Skeletal muscle cell (primary cell): ENCODE results near the gene LRRC8E.
"Not testable (repeated sequence)": the region's sequence is repeated elsewhere in the genome, so short reads cannot be mapped to it uniquely, and the experiment has no call there.

ENCODE experiments used
- DNase-seq: peaks from one replicate; pipeline ENCODE4 v3.0.0-alpha.2; 2010; ENCODE audit warnings: low read depth
- H3K4me3 ChIP-seq: 2 replicates; pipeline ENCODE4 v1.5.1; 2011; ENCODE audit warnings: low read depth, mild to moderate bottlenecking, control low read depth, low read length, moderate library complexity

Gene LRRC8E

DNA sequence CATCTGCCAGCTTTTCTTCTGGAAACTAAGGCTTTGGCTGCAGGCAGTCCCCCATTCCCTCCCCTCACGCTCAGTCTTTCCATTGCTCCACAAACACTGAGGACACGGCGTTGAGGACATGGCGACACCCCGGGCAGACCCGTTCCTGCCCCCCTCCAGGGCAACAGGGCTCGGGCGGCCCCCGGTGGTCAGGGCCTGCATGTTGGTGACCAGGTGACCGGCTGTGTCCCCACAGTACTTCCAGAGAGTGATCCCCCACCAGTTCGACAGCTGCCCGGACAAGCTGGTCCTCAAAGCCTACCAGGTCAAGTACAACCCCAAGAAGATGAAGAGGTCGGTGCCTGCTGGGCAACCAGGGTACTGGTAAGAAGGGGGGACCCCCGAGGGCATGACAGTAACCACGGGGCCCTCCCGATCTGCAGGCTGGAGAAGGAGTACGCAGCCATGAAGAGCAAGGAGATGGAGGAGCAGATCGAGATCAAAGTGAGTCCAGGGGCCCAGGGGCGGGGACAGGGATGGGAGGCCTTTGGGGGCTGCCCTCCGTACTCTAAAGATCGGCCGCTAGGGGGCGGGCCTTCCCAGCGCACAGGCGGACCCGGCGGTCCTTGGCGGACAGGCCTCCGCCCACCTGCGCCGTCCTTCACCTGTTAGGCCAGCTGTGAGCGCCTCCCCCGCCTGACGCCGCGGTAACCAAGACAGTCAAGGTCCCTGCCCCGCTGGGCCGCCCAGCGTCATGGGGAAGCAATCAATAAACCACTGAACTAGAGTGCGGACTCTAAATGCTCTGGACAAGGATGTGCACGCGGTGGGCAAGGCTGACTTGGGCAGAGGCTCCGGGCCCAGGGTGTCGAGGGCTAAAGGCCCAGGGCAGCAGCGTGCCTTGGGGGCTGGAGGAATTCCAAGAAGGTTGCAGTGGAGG lies 35.2 kb upstream of the LRRC8E start:
- DNase-seq = no peak
- no peak overlapping the region for H3K4me3 ChIP-seq

DNA sequence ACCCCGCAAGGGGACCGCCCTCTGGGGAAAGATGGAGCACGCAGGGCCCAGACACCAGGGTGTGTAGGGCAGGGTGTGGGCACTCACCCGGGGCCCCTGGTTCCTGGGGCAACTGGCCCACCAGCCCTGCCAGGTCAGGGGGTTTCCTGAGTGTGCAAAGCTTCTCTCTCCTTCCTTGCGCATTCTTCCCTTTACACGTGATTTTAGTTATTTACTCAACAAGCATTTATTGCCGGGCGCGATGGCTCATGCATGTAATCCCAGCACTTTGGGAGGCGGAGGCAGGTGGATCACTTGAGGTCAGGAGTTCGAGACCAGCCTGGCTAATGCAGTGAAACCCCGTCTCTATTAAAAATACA lies 34.6 kb upstream of the LRRC8E start:
- H3K4me3 ChIP-seq = no peak overlapping the region

DNA sequence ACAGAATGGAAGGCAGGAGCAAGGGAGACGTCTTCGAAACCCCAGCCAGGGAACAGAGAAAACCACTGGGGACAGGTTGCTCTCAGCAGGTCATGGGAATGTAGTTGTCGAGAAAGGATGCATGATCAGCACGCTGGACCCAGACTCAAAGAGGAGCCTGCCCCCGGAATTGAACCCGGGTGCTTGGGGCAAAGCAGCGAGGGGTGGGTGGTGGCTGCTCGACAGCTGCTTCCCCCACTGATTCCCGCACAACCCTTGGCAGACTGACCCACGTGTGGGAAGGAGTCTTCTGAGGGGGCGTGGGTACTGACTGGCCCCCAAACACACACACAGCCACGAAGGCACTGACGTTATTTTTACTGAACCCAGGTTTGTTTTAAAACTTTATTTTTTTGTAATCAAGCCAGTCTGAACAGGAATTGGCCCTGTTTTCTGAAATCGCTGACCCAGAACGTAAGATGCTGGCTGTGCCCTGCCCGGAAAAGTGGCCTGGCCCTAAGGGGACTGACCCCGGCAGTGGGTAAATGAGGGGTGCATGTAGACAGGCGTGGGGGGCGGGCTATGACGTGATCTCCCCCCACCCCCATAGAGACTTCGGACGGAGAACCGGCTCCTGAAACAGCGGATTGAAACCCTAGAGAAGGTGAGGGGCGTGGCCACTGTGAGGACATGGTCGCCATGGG lies 32.7 kb upstream of the LRRC8E start:
- no peak for DNase-seq
- no peak overlapping the region for H3K4me3 ChIP-seq

More for the DNA sequence above, 34.6 kb upstream of the LRRC8E start:
- no peak for DNase-seq

DNA sequence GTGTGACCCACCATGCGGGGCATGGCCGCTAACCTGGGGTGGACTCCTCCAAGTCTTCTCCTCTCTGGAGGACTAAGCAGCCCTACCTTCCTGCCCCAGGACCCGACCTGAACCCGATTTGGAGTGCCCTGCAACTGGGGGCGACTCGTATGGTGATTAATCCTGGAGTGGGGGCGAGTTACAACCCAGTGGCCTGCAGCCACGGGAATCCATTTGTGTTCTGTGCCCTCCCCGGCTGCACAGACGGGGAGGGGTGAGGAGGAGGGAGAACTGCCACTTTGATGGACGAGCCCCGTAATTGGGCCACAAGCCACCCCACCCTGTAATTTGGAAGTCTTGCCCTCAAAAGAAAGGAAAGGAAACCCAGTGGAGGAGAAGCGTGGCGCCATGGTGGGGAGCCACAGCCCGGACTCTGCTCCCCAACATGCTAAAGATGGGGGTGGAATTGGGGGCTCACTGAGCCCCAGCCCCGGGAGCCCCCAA lies 32.2 kb upstream of the LRRC8E start:
- DNase-seq = no peak
- no peak overlapping the region for H3K4me3 ChIP-seq

DNA sequence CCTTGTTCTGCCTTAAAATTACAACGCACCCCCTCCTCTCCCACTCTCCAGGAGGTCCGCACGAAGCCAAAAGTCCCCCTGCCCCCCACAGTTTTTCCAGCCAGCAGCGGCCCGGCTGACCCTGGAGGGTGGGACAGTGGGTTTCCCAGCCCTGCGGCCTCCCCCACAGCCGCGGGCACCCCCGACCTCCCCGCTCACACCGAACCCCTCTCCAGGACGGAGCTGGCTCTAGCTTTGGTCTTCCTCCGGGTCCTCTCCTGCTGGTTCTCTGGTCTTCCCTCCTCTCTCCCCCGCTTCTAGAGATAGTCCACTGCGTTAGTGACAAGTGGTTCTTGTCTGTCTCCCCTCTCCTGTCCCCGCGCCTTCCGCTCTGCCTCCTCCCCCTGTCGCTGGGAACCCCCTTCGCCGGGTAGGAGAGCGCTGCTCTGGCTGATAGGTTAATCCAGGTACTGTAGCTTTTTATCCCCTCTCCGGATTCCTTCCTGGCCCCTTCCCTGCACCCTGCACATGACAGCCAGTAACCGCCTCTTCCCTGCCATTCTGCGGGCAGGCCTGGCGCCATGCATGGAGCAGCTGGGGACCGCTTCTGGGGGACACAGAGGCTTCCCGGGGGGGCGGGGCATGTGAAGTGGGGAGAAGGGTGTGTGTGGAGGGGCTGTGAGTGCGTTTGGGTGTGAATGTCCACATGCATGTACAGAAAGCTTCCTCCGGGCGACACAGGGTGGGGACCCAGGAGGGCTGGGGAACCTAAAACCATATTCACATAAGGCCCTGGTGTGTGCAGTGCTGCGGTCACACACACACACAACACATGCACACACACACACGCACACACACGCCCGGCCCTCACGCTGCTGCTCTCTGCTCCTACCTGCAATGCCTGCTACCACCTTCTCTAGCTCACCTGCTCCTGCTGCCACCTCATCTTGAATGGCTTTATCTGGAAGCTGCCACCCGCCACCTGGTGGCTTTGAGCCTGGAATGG lies 31.3 kb upstream of the LRRC8E start:
- DNase-seq = no peak
- H3K4me3 ChIP-seq = no peak overlapping the region

DNA sequence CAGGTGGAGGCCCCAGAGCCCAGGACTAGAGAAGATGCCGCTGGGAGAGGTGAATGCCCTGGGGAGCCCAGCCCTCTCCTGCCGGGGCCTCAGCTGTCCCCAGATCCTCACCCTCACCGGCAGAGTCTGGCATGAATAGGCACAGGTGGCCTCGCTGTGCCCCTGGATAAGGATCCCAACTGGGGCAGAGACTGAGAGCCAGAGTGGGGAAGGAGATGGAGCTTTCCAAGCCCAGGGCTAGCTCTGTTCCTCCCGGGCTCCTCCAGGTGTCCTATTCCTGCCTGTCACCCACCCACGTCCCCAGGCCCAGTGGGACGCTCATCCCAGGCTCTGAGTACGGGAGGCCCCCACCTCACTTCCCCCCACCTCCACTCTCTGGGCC lies 30.6 kb upstream of the LRRC8E start:
- no peak for DNase-seq
- no peak overlapping the region for H3K4me3 ChIP-seq

DNA sequence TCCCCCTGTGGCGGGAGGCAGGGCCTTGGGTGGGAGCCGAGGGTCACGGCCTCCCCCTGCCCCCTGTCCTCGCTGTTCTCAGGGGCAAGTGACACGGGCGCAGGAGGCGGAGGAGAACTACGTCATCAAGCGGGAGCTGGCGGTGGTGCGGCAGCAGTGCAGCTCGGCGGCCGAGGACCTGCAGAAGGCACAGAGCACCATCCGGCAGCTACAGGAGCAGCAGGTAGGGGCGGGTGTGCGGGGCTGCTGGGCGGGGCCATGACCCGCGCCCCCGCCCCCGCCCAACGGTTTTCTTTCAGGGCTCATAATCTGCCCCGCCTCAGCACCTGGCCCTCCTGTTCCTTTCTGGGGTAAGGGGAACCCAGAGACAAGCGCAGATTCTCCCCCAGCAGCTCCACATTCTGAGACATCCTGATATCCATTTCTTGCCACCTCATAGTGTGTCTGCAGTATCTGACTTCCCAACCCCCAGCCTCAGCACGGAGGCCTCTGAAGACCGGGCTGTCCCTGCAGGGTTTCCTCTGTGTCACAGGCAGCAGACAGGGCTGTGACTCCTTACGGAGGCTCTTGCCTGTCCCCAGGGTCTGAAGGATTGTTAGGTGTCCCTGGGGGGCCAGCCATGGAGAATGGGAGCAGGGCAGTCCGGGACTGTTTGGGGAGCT lies 30.1 kb upstream of the LRRC8E start:
- H3K4me3 ChIP-seq = no peak overlapping the region
- no peak for DNase-seq

DNA sequence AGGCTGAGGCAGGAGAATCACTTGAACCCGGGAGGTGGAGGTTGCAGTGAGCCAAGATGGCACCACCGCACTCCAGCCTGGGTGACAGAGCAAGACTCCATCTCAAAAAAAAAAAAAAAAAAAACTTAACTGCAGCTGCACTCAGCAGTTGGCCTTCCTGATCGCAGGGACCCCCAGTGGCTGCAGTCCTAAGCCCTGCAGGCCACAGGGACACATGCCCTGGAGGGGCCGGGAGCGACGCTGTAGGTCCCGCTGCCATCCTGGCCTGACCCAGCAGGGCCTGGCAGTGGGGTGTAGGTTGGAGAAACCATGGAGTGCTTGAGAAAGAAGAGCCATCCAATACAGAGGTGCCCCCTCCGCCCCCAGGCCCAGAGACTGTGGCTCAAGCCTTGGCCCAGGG lies 29.2 kb upstream of the LRRC8E start:
- not testable (repeated sequence) for DNase-seq, H3K4me3 ChIP-seq

DNA sequence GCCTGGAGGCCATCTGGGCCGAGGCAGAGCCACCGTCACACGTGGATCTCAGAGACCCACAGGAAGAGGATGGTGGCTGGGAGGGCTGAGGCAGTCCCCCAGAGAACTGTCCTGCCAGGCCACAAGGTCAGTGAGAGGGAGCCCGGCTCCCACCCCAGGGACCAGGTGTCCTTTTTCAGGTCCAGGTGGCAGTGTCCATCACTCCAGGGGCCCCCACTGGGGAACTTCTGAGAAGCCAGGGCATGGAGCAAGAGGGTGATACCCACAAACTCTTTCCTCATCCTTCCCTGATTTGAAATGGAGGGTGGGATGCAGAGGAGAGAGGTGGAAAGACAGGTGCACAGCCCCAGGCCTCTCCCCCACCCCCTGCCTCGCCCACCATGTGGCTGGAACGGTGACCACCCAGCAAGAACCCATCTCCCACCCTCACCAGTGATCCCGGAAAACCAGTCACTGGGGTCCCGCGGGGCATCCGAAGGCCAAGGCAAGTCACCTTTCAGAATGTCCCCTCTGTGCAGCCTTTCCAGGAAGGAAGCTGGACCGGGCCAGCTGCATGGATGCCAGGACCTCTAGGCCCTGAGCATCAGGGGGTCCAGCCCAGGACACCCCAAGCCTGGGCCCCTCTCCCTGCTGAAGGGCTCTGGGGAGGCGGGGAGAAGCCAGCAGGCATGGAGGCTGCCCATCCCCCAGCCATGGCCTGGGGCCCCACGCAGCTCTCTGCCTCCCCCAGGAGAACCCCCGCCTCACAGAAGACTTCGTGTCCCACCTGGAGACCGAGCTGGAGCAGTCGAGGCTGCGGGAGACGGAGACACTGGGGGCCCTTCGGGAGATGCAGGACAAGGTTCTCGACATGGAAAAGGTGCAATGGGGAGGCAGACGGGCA lies 28.2 kb upstream of the LRRC8E start:
- no peak overlapping the region for H3K4me3 ChIP-seq
- no peak for DNase-seq

DNA sequence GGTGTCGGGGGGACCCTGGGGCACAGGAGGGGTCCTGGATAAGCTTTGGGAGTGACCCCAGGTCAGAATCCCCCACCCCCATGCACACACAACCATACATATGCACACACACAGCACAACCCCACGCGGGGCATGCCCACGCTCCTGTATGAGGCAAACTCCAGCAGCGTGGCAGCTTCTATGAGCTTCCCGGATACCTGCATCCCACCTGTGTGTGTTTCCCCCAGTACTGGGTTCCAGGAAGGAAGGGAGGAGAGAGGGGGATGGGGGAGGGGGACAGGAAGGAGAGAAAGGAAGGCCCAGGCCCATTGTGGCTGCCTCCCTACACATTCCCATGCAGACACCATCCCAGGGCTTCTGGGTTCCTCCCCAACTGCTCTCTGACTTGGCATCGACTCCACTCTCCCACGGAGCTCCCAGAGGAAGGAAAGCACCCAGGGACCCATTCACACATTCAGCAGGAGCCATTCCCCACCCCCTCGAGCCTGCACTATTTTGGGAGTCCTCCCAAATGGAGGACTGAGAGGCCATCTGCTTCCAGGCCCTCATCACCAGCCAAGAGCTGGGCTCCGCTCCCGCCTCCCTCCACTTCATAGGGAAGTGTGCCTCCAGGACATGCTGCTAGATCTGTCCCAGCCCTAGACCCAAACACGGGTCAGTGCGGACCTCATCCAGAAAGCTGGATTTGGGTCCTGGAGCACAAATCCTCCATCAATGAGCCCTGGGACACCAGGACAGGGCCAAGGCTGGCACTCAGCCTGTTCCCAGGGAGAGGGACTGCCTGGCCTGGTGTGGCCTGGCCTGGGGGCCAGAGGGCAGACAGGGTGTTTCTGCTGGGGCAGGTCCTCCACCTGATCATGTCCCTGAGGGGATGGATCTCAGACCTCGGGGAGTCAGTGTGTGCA lies 27.3 kb upstream of the LRRC8E start:
- DNase-seq = no peak
- H3K4me3 ChIP-seq = no peak overlapping the region

DNA sequence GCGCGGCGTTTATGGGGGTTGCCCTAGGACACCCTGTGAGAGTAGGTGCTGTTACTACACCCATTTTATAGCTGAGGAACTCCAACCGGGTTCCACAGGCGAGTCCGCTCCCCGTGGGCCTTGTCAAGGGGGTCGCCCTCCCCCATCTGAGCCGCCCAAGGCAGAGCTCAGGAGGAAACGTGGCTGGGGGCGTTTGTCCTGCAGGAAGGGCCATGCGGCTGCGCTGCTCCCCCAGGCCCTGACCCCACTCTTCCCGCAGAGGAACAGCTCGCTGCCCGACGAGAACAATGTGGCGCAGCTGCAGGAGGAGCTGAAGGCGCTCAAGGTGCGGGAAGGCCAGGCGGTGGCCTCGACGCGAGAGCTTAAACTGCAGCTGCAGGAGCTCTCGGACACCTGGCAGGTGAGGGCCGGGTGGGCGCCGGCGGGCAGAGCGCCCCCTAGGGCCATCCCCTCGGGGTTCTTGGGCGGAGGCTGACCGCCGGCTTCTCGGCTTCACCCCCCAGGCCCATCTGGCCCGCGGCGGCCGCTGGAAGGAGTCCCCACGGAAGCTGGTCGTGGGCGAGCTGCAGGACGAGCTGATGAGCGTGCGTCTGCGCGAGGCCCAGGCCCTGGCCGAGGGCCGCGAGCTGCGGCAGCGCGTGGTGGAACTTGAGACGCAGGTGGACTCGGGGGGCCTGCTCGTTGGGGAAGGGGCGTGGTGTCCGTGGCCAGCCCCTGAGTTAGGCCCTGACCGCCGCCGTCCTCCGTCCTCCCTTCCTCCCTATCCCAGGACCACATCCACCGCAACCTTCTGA lies 26.5 kb upstream of the LRRC8E start:
- DNase-seq = no peak
- peak overlapping the region; percentile 32 for H3K4me3 ChIP-seq

DNA sequence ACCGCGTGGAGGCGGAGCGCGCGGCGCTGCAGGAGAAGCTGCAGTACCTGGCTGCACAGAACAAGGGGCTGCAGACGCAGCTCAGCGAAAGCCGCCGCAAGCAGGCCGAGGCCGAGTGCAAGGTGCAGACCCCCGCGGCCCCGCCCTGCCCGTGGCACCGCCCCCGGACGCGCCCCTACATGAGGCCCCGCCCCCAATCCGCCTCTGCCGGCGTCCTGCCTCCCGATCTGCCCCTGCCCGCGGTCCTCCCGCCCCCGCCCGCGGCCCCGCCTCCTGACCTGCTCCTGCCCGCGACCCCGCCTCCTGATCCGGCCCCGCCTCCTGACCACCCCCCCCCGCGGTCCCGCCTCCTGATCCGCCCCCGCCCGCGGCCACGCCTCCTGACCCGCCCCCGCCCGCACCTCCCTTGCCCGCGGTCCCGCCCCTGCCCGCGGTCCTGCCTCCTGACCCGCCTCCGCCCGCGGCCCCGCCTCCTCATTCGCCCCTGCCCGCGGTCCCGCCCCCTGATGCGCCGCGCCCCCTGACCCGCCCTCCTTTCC lies 25.8 kb upstream of the LRRC8E start:
- no peak for DNase-seq

DNA sequence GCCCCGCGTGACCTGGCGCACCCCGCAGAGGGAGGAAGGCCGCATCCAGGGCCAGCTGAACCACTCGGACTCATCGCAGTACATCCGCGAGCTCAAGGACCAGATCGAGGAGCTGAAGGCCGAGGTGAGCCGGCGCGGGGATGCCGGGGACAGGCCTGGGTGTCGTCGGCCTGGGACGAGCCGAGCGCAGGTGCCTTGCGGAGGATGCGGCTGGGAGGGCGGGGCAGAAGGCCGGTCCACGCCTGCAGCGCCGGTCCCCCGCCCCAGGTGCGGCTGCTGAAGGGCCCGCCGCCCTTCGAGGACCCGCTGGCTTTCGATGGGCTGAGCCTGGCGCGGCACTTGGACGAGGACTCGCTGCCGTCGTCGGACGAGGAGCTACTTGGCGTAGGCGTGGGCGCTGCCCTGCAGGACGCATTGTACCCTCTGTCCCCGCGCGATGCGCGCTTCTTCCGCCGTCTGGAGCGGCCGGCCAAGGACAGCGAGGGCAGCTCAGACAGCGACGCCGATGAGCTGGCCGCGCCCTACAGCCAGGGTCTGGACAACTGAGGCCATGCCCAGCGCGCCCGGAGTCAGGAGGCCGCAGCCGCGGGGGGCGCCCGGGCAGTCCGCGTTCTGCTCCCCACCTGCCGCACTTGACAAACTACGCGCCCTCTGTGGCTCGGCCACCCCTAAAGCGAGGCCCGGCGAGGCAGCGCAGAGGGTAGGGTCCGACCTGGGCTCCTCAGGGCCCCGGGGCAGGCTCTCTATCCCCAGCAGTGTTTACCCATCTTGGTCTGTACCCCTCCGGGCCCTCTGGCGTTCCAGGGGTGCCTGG lies 24.9 kb upstream of the LRRC8E start:
- no peak overlapping the region for H3K4me3 ChIP-seq
- no peak for DNase-seq

More for the DNA sequence above, 25.8 kb upstream of the LRRC8E start:
- H3K4me3 ChIP-seq = peak overlapping the region; percentile 32

DNA sequence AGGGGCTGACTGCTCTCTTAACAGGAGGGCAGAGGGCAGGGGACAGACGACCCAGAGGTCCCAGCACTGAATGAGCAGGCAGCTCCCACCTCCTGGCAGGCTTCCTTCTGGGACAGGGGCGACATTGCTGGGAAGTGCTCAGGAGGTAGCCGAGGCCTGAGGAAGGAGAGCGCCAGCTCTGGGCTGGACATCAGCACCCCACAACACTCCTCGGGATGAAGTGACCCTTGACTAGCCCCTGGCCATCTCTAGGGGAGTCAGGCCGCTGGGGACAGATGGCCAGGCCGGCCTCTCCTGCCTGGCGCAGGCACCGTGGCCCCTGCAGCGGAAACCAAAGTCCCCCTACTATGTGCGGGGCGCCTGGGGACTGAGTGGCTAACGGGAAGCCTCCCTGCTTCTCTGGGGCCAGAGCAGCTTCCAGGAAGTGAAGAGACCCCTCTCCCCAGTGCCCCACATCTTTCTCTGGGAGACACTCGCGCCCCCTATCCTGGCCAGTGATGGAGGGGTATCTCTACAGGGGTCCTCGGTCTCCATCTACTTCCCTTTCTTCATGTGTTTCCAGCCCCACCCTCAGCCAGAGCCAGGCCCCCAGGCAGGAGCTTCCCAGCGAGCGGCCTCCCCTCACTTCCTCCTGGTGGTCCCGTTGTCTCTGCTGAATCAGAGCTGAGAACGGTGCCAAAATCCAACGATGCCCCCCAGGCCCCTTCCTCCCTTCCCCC lies 24.2 kb upstream of the LRRC8E start:
- no peak for DNase-seq
- no peak overlapping the region for H3K4me3 ChIP-seq

DNA sequence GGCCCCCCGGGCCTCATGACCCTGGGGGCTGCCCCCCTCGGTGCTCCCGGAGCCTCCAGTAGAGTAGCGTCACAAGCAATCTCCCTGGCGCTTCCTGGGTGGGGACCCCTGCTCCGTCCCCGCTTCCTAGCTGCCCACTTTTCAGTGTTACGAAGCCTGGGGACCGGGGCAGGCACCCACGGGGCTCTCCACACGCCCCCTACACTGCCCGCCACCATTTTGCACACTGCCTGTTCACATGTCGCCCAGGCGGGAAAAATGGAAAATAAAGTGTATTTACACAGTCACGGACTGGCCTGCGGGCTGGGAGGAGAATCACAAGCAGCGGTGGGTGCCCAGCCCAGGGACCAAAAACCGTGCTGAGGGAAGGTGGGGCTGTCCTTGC lies 23.6 kb upstream of the LRRC8E start:
- no peak overlapping the region for H3K4me3 ChIP-seq
- DNase-seq = no peak
